H7 (cell line): ENCODE data around the gene FERMT2. TPM values are rescaled to one million over a fixed set of nuclear protein-coding genes. Genes with fewer than 3 reads are reported as not detected.
"Not testable (repeated sequence)": the region's sequence is repeated elsewhere in the genome, so short reads cannot be mapped to it uniquely, and the experiment has no call there.

Source experiments
- DNase-seq: peaks from one replicate; pipeline ENCODE4 v3.0.0; 2012
- H3K27me3 ChIP-seq: 2 replicates; pipeline ENCODE4 v1.6.0; 2011; ENCODE audit warnings: mild to moderate bottlenecking, low read length; ENCODE audit not compliant: control insufficient read depth, insufficient read depth
- H3K36me3 ChIP-seq: replicated peaks from 2 replicates; pipeline ENCODE4 v1.5.1; 2011; ENCODE audit warnings: low read length; ENCODE audit not compliant: control insufficient read depth, insufficient read depth
- H3K4me3 ChIP-seq: 2 replicates; pipeline ENCODE4 v1.5.1; 2011; ENCODE audit warnings: low read depth, mild to moderate bottlenecking, control low read depth, low read length, moderate library complexity; ENCODE audit not compliant: insufficient read depth
- total RNA-seq: library from RNA; depleted of rRNA; stranded (reverse); fragments of >200 nt; shearing (Covaris generic); gene quantifications from 2 replicates; pipeline ENCODE4 v1.2.3, GENCODE V29; 2014

Gene FERMT2
- total RNA-seq, 1 experiment from 2014 or later, result 150 TPM

- H3K4me3 ChIP-seq, result no peak overlapping the region
- no peaks in the 10 kb centered on the region for H3K27me3 ChIP-seq
- DNase-seq, result no peak
- peaks cover 10% of the 10 kb centered on the region for H3K36me3 ChIP-seq
Observed at GRCh38 chr14:52876311-52876710, 74.5 kb downstream of the FERMT2 start.

- DNase-seq, result no peak
- H3K27me3 ChIP-seq, result no peaks in the 10 kb centered on the region
- peaks cover 16% of the 10 kb centered on the region for H3K36me3 ChIP-seq
- H3K4me3 ChIP-seq, result no peak overlapping the region
Observed at GRCh38 chr14:52875707-52876106, 75.1 kb downstream of the FERMT2 start.

- Histone ChIP-seq H3K36me3 (peaks cover 19% of the 10 kb centered on the region), H3K27me3 (no peaks in the 10 kb centered on the region), H3K4me3 (no peak overlapping the region)
- no peak for DNase-seq
Observed at GRCh38 chr14:52874389-52874788, 76.5 kb downstream of the FERMT2 start.

- DNase-seq, result no peak
- no peaks in the 10 kb centered on the region for H3K27me3 ChIP-seq
- H3K4me3 ChIP-seq, result no peak overlapping the region
- H3K36me3 ChIP-seq, result peaks cover 19% of the 10 kb centered on the region
Observed at GRCh38 chr14:52873694-52874093, 77.2 kb downstream of the FERMT2 start.

- DNase-seq, result peak; percentile 21
- no peaks in the 10 kb centered on the region for H3K27me3 ChIP-seq
- peaks cover 22% of the 10 kb centered on the region for H3K36me3 ChIP-seq
- no peak overlapping the region for H3K4me3 ChIP-seq
Observed at GRCh38 chr14:52873065-52873464, 77.8 kb downstream of the FERMT2 start.

- Histone ChIP-seq H3K36me3 (peaks cover 22% of the 10 kb centered on the region), H3K27me3 (no peaks in the 10 kb centered on the region), H3K4me3 (no peak overlapping the region)
- DNase-seq, result no peak
Observed at GRCh38 chr14:52871606-52872005, 79.2 kb downstream of the FERMT2 start.

- no peak for DNase-seq
- Histone ChIP-seq H3K36me3 (peaks cover 23% of the 10 kb centered on the region), H3K27me3 (no peaks in the 10 kb centered on the region), H3K4me3 (no peak overlapping the region)
Observed at GRCh38 chr14:52868911-52869618, 81.8 kb downstream of the FERMT2 start.

GRCh38 chr14:52864893-52865292, 86.0 kb downstream of the FERMT2 start:
- H3K4me3 ChIP-seq, H3K27me3 ChIP-seq, DNase-seq: not testable (repeated sequence)
- H3K36me3 ChIP-seq, result peaks cover 14% of the 10 kb centered on the region

GRCh38 chr14:52863334-52863700, 87.5 kb downstream of the FERMT2 start:
- Histone ChIP-seq H3K36me3 (peaks cover 12% of the 10 kb centered on the region), H3K27me3 (no peaks in the 10 kb centered on the region), H3K4me3 (no peak overlapping the region)
- no peak for DNase-seq

GRCh38 chr14:52862632-52863333, 88.1 kb downstream of the FERMT2 start:
- Histone ChIP-seq H3K4me3 (no peak overlapping the region), H3K36me3 (peaks cover 13% of the 10 kb centered on the region), H3K27me3 (no peaks in the 10 kb centered on the region)
- no peak for DNase-seq

- Histone ChIP-seq H3K27me3 (no peaks in the 10 kb centered on the region), H3K4me3 (no peak overlapping the region), H3K36me3 (peaks cover 13% of the 10 kb centered on the region)
- no peak for DNase-seq
Observed at GRCh38 chr14:52861403-52861802, 89.4 kb downstream of the FERMT2 start.

GRCh38 chr14:52860910-52861309, 89.9 kb downstream of the FERMT2 start:
- DNase-seq, result no peak
- Histone ChIP-seq H3K36me3 (peaks cover 13% of the 10 kb centered on the region), H3K27me3 (no peaks in the 10 kb centered on the region), H3K4me3 (no peak overlapping the region)

GRCh38 chr14:52860209-52860608, 90.6 kb downstream of the FERMT2 start:
- H3K27me3 ChIP-seq, result no peaks in the 10 kb centered on the region
- peaks cover 12% of the 10 kb centered on the region for H3K36me3 ChIP-seq
- no peak for DNase-seq

GRCh38 chr14:52856139-52856538, 94.7 kb downstream of the FERMT2 start:
- DNase-seq, result no peak
- no peak overlapping the region for H3K4me3 ChIP-seq
- H3K36me3 ChIP-seq, result peaks cover 8% of the 10 kb centered on the region
- no peaks in the 10 kb centered on the region for H3K27me3 ChIP-seq

More at GRCh38 chr14:52860209-52860608, 90.6 kb downstream of the FERMT2 start:
- H3K4me3 ChIP-seq, result no peak overlapping the region

- Histone ChIP-seq H3K4me3 (no peak overlapping the region), H3K36me3 (peaks cover 3% of the 10 kb centered on the region), H3K27me3 (no peaks in the 10 kb centered on the region)
- no peak for DNase-seq
Observed at GRCh38 chr14:52853522-52853854, 97.4 kb downstream of the FERMT2 start.
